K562 (cell line): ENCODE results near the gene TOR1AIP1. TPM values are rescaled to one million over a fixed set of nuclear protein-coding genes. Genes with fewer than 3 reads are reported as not detected.

ENCODE experiments used
- AFF4 ChIP-seq: sonication (generic); formaldehyde crosslinking; IDR thresholded peaks from 2 replicates; pipeline ENCODE4 v1.8.0; 2023; ENCODE audit warnings: mild to moderate bottlenecking, missing genetic modification reagents
- CREM ChIP-seq: IDR thresholded peaks from 2 replicates; pipeline ENCODE4 v1.6.1; 2014; ENCODE audit warnings: antibody characterized with exemption, low read depth
- ESRRB ChIP-seq: fragments of 250-450 bp; sonication (Bioruptor Pico); IDR thresholded peaks from 2 replicates; pipeline ENCODE4 v1.5.0; 2020; ENCODE audit warnings: mild to moderate bottlenecking, moderate library complexity, borderline replicate concordance
- ILK ChIP-seq: fragments of 450-650 bp; IDR thresholded peaks from 2 replicates; pipeline ENCODE4 v1.6.1; 2016; ENCODE audit warnings: missing genetic modification characterization, low read depth, mild to moderate bottlenecking, missing compliant biosample characterization, moderate library complexity, borderline replicate concordance
- IRF2 ChIP-seq: sonication (generic); formaldehyde crosslinking; IDR thresholded peaks from 2 replicates; pipeline ENCODE4 v1.8.1; 2022; ENCODE audit warnings: mild to moderate bottlenecking, missing genetic modification reagents
- KDM2B ChIP-seq: fragments of 250-450 bp; sonication (Bioruptor Pico); IDR thresholded peaks from 2 replicates; pipeline ENCODE4 v1.8.0; 2021; ENCODE audit warnings: mild to moderate bottlenecking, moderate library complexity
- ZEB2 ChIP-seq: fragments of 450-650 bp; IDR thresholded peaks from 2 replicates; pipeline ENCODE4 v1.6.1; 2016
- ZNF232 ChIP-seq: sonication (generic); formaldehyde crosslinking; IDR thresholded peaks from 2 replicates; pipeline ENCODE4 v1.8.0; 2022; ENCODE audit warnings: mild to moderate bottlenecking, missing genetic modification reagents
- ZNF57 ChIP-seq: fragments of 450-650 bp; formaldehyde crosslinking; IDR thresholded peaks from 2 replicates; pipeline ENCODE4 v1.4.0; 2020; ENCODE audit warnings: mild to moderate bottlenecking, moderate library complexity
- ZNF740 ChIP-seq, 3 experiments: fragments of 200-800 bp in 1 of 3; sonication (Bioruptor generic) in 1 of 3; sonication (generic) in 1 of 3; formaldehyde crosslinking in 1 of 3; IDR thresholded peaks; 2 replicates each; pipeline versions ENCODE4 v1.6.1 to v1.8.0; 2016 to 2022; ENCODE audit warnings: mild to moderate bottlenecking in 2 of 3, missing compliant biosample characterization in 2 of 3, missing genetic modification characterization in 2 of 3, missing genetic modification reagents in 1 of 3
- polyA plus RNA-seq, 8 experiments: library from polyadenylated mRNA; depleted of rRNA in 4 of 8; stranded (reverse) in 5 of 8; unstranded in 3 of 8; fragments of >200 nt; fragmentation: Nextera tagmentation in 2 of 8; fragmentation: Illumina TruSeq in 1 of 8; extraction: Ambion mirVana in 2 of 8; extraction: Trizol in 1 of 8; gene quantifications; 2 replicates each; pipeline versions ENCODE4 v1.2.1 to v1.2.3, GENCODE V29; 2011 to 2014; ENCODE audit warnings: inconsistent platforms in 1 of 8, missing spikeins in 1 of 8
- total RNA-seq, 7 experiments: library from RNA; depleted of rRNA in 6 of 7; stranded (reverse); fragments of >200 nt in 6 of 7; fragmentation: Illumina TruSeq in 2 of 7; extraction: Trizol in 2 of 7; gene quantifications; 2 replicates each; pipeline versions ENCODE4 v1.2.1 to v1.2.3, GENCODE V29; 2011 to 2021; ENCODE audit warnings: low replicate concordance in 1 of 7
- TF ChIP-seq, protein P1 (sequence below), 2 experiments: fragments of 450-650 bp in 1 of 2; sonication (generic) in 1 of 2; formaldehyde crosslinking in 1 of 2; IDR thresholded peaks in 1 of 2; conservative IDR thresholded peaks in 1 of 2; 2 replicates each; pipeline versions ENCODE4 v1.6.1 to v1.8.1; 2016 to 2023; ENCODE audit warnings: mild to moderate bottlenecking in 2 of 2, moderate library complexity in 2 of 2, inconsistent platforms in 1 of 2, missing genetic modification reagents in 1 of 2
- TF ChIP-seq, protein P2 (sequence below): sonication (generic); formaldehyde crosslinking; IDR thresholded peaks from 2 replicates; pipeline ENCODE4 v1.8.0; 2022; ENCODE audit warnings: mild to moderate bottlenecking, missing genetic modification reagents

Gene TOR1AIP1
- total and polyA plus RNA-seq, 9 of the 15 experiments (the other 6 are each of a cell fraction or from before 2014, with no cell fraction given): 18.1 to 46.9 (median 35.5) TPM

- TF ChIP-seq ZNF740 (CRISPR knock-in tag; IDR thresholded peaks at IDR 0.05) (peak; percentile 71), ZNF740 (tag; IDR thresholded peaks at IDR 0.05) (no peak), AFF4 (CRISPR knock-in tag) (no peak), ILK (tag) (no peak), KDM2B (CRISPR knock-in tag) (no peak), ZNF57 (CRISPR knock-in tag) (no peak), CREM (peak; percentile 94), IRF2 (CRISPR knock-in tag) (no peak), ZEB2 (peak; percentile 37; the same call in 1 of the 2 replicates), ZNF232 (no peak), ESRRB (CRISPR knock-in tag) (no peak)
- TF ChIP-seq, protein P1, sequence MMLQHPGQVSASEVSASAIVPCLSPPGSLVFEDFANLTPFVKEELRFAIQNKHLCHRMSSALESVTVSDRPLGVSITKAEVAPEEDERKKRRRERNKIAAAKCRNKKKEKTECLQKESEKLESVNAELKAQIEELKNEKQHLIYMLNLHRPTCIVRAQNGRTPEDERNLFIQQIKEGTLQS (IDR thresholded peaks at IDR 0.05): peak; percentile 31
- TF ChIP-seq, protein P1 (CRISPR knock-in tag; conservative IDR thresholded peaks at IDR 0.05): no peak
- TF ChIP-seq, protein P2, sequence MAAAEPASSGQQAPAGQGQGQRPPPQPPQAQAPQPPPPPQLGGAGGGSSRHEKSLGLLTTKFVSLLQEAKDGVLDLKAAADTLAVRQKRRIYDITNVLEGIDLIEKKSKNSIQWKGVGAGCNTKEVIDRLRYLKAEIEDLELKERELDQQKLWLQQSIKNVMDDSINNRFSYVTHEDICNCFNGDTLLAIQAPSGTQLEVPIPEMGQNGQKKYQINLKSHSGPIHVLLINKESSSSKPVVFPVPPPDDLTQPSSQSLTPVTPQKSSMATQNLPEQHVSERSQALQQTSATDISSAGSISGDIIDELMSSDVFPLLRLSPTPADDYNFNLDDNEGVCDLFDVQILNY: no peak
Measured at GRCh38 chr1:179883745-179884138, 1.7 kb downstream of the TOR1AIP1 start (continued).
